Glutamatergic neuron (in vitro differentiated cells): Measurements from ENCODE around the gene EEF1AKMT4. TPM values are rescaled to one million over a fixed set of nuclear protein-coding genes. Genes with fewer than 3 reads are reported as not detected.

Experiments
- DNase-seq: peaks from one replicate; pipeline ENCODE4 v3.0.0; 2022
- H3K27ac Mint-ChIP-seq: one replicate; pipeline ENCODE4 v1.8.0; 2020; ENCODE audit warnings: mild to moderate bottlenecking, mixed read lengths, inconsistent platforms; ENCODE audit not compliant: unreplicated experiment
- H3K27me3 Mint-ChIP-seq: one replicate; pipeline ENCODE4 v1.8.0; 2020; ENCODE audit warnings: mild to moderate bottlenecking, moderate library complexity, mixed read lengths, inconsistent platforms; ENCODE audit not compliant: unreplicated experiment
- H3K36me3 Mint-ChIP-seq: one replicate; pipeline ENCODE4 v1.8.0; 2020; ENCODE audit warnings: mild to moderate bottlenecking, mixed read lengths, inconsistent platforms; ENCODE audit not compliant: unreplicated experiment
- H3K4me1 Mint-ChIP-seq: one replicate; pipeline ENCODE4 v1.8.0; 2020; ENCODE audit warnings: mild to moderate bottlenecking, low read depth, mixed read lengths, inconsistent platforms; ENCODE audit not compliant: unreplicated experiment
- H3K4me3 Mint-ChIP-seq: one replicate; pipeline ENCODE4 v1.8.0; 2020; ENCODE audit warnings: mild to moderate bottlenecking, mixed read lengths, inconsistent platforms; ENCODE audit not compliant: unreplicated experiment
- H3K9me3 Mint-ChIP-seq: one replicate; pipeline ENCODE4 v1.8.0; 2020; ENCODE audit warnings: mild to moderate bottlenecking, moderate library complexity, mixed read lengths, inconsistent platforms; ENCODE audit not compliant: unreplicated experiment
- microRNA-seq: library from miRNA; unstranded; fragments of <30 nt; microRNA quantifications from one replicate; pipeline ENCODE4, GENCODE V29; 2020; ENCODE audit not compliant: unreplicated experiment
- total RNA-seq: library from RNA; stranded (reverse); fragmentation: NEBNext Ultra II Directional; extraction: Animal tissue kit (Norgen Biotek cat#: 25700); gene quantifications from one replicate; pipeline ENCODE4 v1.2.1, GENCODE V29; 2021; ENCODE audit not compliant: unreplicated experiment
- TF ChIP-seq, protein P1 (sequence below): fragments of 200-600 bp; sonication (generic); IDR thresholded peaks from one replicate; pipeline ENCODE4 v1.5.0; 2021; ENCODE audit not compliant: partially characterized antibody, unreplicated experiment

EEF1AKMT4 gene
- total RNA-seq, 1 donor from 2014 or later, result 1.7 TPM

DNA sequence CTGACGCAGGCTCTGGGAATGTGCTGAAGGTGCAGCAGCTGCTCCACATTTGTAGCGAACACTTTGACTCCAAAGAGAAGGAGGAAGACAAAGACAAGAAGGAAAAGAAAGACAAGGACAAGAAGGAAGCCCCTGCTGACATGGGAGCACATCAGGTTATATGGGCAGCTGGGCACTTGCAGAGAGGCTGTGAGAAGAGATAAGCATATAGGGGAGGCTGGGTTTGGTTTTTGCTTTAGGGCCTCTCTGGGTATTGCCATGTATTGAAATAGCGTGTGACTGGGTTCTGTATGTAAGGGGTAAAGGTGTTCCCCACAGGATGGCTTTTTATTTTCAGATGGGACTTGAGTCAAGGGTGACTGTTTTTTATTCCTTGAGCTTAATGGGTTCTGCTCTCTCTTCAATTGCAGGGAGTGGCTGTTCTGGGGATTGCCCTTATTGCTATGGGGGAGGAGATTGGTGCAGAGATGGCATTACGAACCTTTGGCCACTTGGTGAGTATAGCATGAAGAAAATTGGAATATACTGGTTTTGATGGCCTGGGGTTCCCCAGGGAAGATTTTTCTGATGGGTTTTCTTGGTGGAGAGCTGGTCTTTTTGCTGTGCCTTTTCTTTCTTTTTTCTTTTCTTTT is 57.0 kb downstream of the EEF1AKMT4 start:
- no peak overlapping the region for H3K4me3 Mint-ChIP-seq
- no peak overlapping the region for H3K27ac Mint-ChIP-seq
- H3K36me3 Mint-ChIP-seq, result peaks cover 4% of the 10 kb centered on the region
- TF ChIP-seq, protein P1, sequence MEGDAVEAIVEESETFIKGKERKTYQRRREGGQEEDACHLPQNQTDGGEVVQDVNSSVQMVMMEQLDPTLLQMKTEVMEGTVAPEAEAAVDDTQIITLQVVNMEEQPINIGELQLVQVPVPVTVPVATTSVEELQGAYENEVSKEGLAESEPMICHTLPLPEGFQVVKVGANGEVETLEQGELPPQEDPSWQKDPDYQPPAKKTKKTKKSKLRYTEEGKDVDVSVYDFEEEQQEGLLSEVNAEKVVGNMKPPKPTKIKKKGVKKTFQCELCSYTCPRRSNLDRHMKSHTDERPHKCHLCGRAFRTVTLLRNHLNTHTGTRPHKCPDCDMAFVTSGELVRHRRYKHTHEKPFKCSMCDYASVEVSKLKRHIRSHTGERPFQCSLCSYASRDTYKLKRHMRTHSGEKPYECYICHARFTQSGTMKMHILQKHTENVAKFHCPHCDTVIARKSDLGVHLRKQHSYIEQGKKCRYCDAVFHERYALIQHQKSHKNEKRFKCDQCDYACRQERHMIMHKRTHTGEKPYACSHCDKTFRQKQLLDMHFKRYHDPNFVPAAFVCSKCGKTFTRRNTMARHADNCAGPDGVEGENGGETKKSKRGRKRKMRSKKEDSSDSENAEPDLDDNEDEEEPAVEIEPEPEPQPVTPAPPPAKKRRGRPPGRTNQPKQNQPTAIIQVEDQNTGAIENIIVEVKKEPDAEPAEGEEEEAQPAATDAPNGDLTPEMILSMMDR, result no peak
- H3K27me3 Mint-ChIP-seq, result peaks cover 2% of the 10 kb centered on the region
- H3K9me3 Mint-ChIP-seq, result peaks cover 4% of the 10 kb centered on the region
- no peak for DNase-seq
- no peaks in the 10 kb centered on the region for H3K4me1 Mint-ChIP-seq

DNA sequence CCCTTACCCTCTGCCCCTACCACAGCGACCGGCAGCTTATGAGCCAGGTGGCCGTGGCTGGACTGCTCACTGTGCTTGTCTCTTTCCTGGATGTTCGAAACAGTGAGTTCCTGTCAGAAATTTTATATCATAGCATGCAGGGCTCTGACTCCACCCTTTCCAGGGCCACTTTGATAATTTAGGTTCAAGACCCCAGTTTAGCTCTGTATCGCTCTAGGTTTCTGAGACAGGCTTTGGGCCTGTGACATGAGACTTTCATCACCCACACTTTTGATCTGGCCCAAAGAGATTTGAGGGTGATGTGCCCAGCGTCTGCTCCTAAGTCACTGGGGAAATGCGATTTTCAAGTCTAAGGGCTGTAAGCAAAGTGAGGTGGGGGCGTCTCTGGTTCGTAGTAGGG is 58.4 kb downstream of the EEF1AKMT4 start:
- Mint-ChIP-seq H3K27ac (no peak overlapping the region), H3K4me3 (no peak overlapping the region), H3K9me3 (peaks cover 4% of the 10 kb centered on the region), H3K4me1 (no peaks in the 10 kb centered on the region), H3K27me3 (peaks cover 2% of the 10 kb centered on the region), H3K36me3 (peaks cover 4% of the 10 kb centered on the region)
- TF ChIP-seq, protein P1, result no peak
- no peak for DNase-seq

Small RNAs within 50 kb of the gene (microRNA-seq; reads per million reads assigned to microRNA genes)
- 818 reads per million, percentile 88 among the genes with 10 or more reads in this experiment for gene MIR1224

Other genes starting within 250 kb of the EEF1AKMT4 start
- gene ABCC5, start 231.8 kb upstream of the EEF1AKMT4 start, total RNA-seq, result 134 TPM
- gene HTR3D, start 217.9 kb upstream of the EEF1AKMT4 start, total RNA-seq, result not detected
- gene HTR3C, start 196.6 kb upstream of the EEF1AKMT4 start, total RNA-seq, result not detected
- gene HTR3E, start 152.6 kb upstream of the EEF1AKMT4 start, total RNA-seq, result not detected
- gene EIF2B5, start 114.3 kb upstream of the EEF1AKMT4 start, total RNA-seq, result 41.6 TPM
- gene DVL3, start 94.3 kb upstream of the EEF1AKMT4 start, total RNA-seq, result 213 TPM
- 315 TPM for gene AP2M1, start 74.8 kb upstream of the EEF1AKMT4 start, total RNA-seq
- gene ABCF3, start 63.5 kb upstream of the EEF1AKMT4 start, total RNA-seq, result 87.9 TPM
- gene VWA5B2, start 20.1 kb upstream of the EEF1AKMT4 start, total RNA-seq, result 56.5 TPM
- 26.5 TPM for gene ALG3, start 710 bp upstream of the EEF1AKMT4 start, total RNA-seq
- gene CAMK2N2, start 11.9 kb downstream of the EEF1AKMT4 start, total RNA-seq, result 14.8 TPM
- 1.6 TPM for gene ECE2, start 26.4 kb downstream of the EEF1AKMT4 start, total RNA-seq
- 338 TPM for gene PSMD2, start 49.6 kb downstream of the EEF1AKMT4 start, total RNA-seq
- gene EIF4G1, start 64.9 kb downstream of the EEF1AKMT4 start, total RNA-seq, result 346 TPM
- gene FAM131A, start 87.9 kb downstream of the EEF1AKMT4 start, total RNA-seq, result 51.4 TPM
- 17.8 TPM for gene CLCN2, start 111.9 kb downstream of the EEF1AKMT4 start, total RNA-seq
- gene POLR2H, start 112.0 kb downstream of the EEF1AKMT4 start, total RNA-seq, result 48.1 TPM
- gene THPO, start 128.5 kb downstream of the EEF1AKMT4 start, total RNA-seq, result 1.6 TPM
- 47.1 TPM for gene CHRD, start 130.4 kb downstream of the EEF1AKMT4 start, total RNA-seq